ENCODE data around the gene SH3PXD2B. TPM values are rescaled to one million over a fixed set of nuclear protein-coding genes. Genes with fewer than 3 reads are reported as not detected.

The SH3PXD2B gene
- total RNA-seq, 2 donors from 2014 or later, result 12.2 to 13.2 TPM

GRCh38 chr5:172469697-172470096, 15.4 kb upstream of the SH3PXD2B start:
- Histone ChIP-seq H3K9ac (ENCODE audit: low read depth in 2 of 2, low read length in 2 of 2) (no peak overlapping the region), H3K4me3 (no peak overlapping the region), H3K36me3 (no peaks in the 10 kb centered on the region), H3K4me1 (no peaks in the 10 kb centered on the region), H3K27me3 (no peaks in the 10 kb centered on the region), H3K9me3 (no peaks in the 10 kb centered on the region), H3K27ac (no peak overlapping the region)
- TF ChIP-seq CTCF (IDR thresholded peaks at IDR 0.05), result no peak
- intact Hi-C loops (cut with DNase I), result loop anchor here (10.0 kb wide), 1 partner anchor 465 kb away; no protein-coding TSS in a partner anchor
- DNase-seq, result no peak

- H3K27me3 ChIP-seq, result no peaks in the 10 kb centered on the region
- no peak overlapping the region for H3K27ac ChIP-seq
- H3K9me3 ChIP-seq, result no peaks in the 10 kb centered on the region
- no peak overlapping the region for H3K9ac ChIP-seq (ENCODE audit: low read depth in 2 of 2, low read length in 2 of 2)
- intact Hi-C loops (cut with DNase I), result loop anchor here (10.0 kb wide), 1 partner anchor 469 kb away; no protein-coding TSS in a partner anchor
- no peaks in the 10 kb centered on the region for H3K4me1 ChIP-seq
- H3K4me3 ChIP-seq, result no peak overlapping the region
- TF ChIP-seq CTCF (IDR thresholded peaks at IDR 0.05), result no peak
- no peak for DNase-seq
- no peaks in the 10 kb centered on the region for H3K36me3 ChIP-seq
Measured at GRCh38 chr5:172466062-172466461, 11.7 kb upstream of the SH3PXD2B start.

- Histone ChIP-seq H3K36me3 (no peaks in the 10 kb centered on the region), H3K27ac (no peak overlapping the region), H3K27me3 (no peaks in the 10 kb centered on the region), H3K4me1 (no peaks in the 10 kb centered on the region), H3K9me3 (no peaks in the 10 kb centered on the region), H3K4me3 (no peak overlapping the region), H3K9ac (ENCODE audit: low read depth in 2 of 2, low read length in 2 of 2) (no peak overlapping the region)
- intact Hi-C loops (cut with DNase I), result loop anchor here (10.0 kb wide), 1 partner anchor 472 kb away; no protein-coding TSS in a partner anchor
- DNase-seq, result no peak
- no peak for TF ChIP-seq CTCF (IDR thresholded peaks at IDR 0.05)
Measured at GRCh38 chr5:172463031-172463430, 8.7 kb upstream of the SH3PXD2B start.

- Histone ChIP-seq H3K27me3 (no peaks in the 10 kb centered on the region), H3K4me1 (no peaks in the 10 kb centered on the region), H3K9ac (ENCODE audit: low read depth in 2 of 2, low read length in 2 of 2) (no peak overlapping the region), H3K4me3 (no peak overlapping the region), H3K27ac (no peak overlapping the region), H3K36me3 (no peaks in the 10 kb centered on the region), H3K9me3 (no peaks in the 10 kb centered on the region)
- TF ChIP-seq CTCF (IDR thresholded peaks at IDR 0.05), result no peak
- no peak for DNase-seq
- intact Hi-C loops (cut with DNase I), result loop anchor here (10.0 kb wide), 1 partner anchor 475 kb away; no protein-coding TSS in a partner anchor
Measured at GRCh38 chr5:172459783-172460165, 5.4 kb upstream of the SH3PXD2B start.

- no peak overlapping the region for H3K9ac ChIP-seq (ENCODE audit: low read depth in 2 of 2, low read length in 2 of 2)
- H3K4me3 ChIP-seq, result no peak overlapping the region
- H3K27ac ChIP-seq, result no peak overlapping the region
- H3K9me3 ChIP-seq, result no peaks in the 10 kb centered on the region
- intact Hi-C loops (cut with DNase I), result no loop called here
- no peak for DNase-seq
- H3K4me1 ChIP-seq, result no peaks in the 10 kb centered on the region
- no peak for TF ChIP-seq CTCF (IDR thresholded peaks at IDR 0.05)
- H3K27me3 ChIP-seq, result no peaks in the 10 kb centered on the region
- no peaks in the 10 kb centered on the region for H3K36me3 ChIP-seq
Measured at GRCh38 chr5:172458976-172459782, 4.9 kb upstream of the SH3PXD2B start.
